SK-N-SH treated with all-trans-retinoic acid at 6 μM for 48 hours (cell line): ENCODE results near the gene EBF3.

Experiments
- GLIS3 ChIP-seq: fragments of 250-450 bp; sonication (Bioruptor Pico); IDR thresholded peaks from 2 replicates; pipeline ENCODE4 v1.5.0; 2020; ENCODE audit warnings: mild to moderate bottlenecking, moderate library complexity
- PPARA ChIP-seq: fragments of 250-450 bp; sonication (Bioruptor Pico); IDR thresholded peaks from 2 replicates; pipeline ENCODE4 v1.5.0; 2020; ENCODE audit warnings: mild to moderate bottlenecking, borderline replicate concordance

DNA sequence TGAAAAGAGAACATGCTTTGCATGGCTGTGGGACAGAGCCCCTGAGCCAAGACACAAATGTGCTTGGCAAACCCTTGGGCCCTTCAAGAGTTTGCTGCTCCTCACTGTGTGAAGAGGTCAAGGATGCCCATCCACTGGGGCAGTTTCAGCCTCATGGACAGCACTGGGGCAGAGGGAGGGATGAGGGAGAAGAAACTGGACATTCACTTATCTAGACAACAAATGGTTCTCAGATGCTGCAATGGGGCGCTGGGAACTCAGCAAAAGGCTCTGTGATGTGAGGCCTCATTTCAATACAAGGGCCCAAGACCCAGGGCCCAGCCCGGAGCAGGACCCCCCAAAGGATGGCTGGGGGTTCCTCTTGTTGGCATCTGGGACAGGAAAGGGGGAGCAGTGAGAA lies 49.1 kb downstream of the EBF3 start:
- TF ChIP-seq GLIS3 (CRISPR knock-in tag), result no peak
- no peak for TF ChIP-seq PPARA (CRISPR knock-in tag)
